CD14-positive monocyte (primary cell): ENCODE data around the gene HGFAC. TPM values are rescaled to one million over a fixed set of nuclear protein-coding genes. Genes with fewer than 3 reads are reported as not detected.

Source experiments
- DNase-seq, 3 donors: peaks; one replicate each; pipeline ENCODE4 v3.0.0-alpha.2; 2011 to 2022
- H2AFZ ChIP-seq: 2 replicates; pipeline ENCODE4 v1.6.0; 2012; ENCODE audit warnings: mild to moderate bottlenecking, low read depth, low read length, inconsistent platforms; ENCODE audit not compliant: insufficient read depth, poor library complexity, severe bottlenecking
- H3K27ac ChIP-seq, 2 donors: 1 replicate in 1 of 2; 2 replicates in 1 of 2; pipeline ENCODE4 v1.5.1; 2012 to 2013; ENCODE audit warnings: low read length in 2 of 2, control low read depth in 1 of 2, inconsistent platforms in 1 of 2, low read depth in 1 of 2, mild to moderate bottlenecking in 1 of 2
- H3K27me3 ChIP-seq, 2 donors: one replicate each; pipeline versions ENCODE4 v1.6.0 to v1.6.1; 2011 to 2013; ENCODE audit warnings: low read length in 2 of 2; ENCODE audit not compliant: control insufficient read depth in 2 of 2, insufficient read depth in 2 of 2
- H3K36me3 ChIP-seq, 2 donors: replicated peaks in 1 of 2; 1 replicate in 1 of 2; 2 replicates in 1 of 2; pipeline versions ENCODE4 v1.5.1 to v1.6.1; 2012 to 2013; ENCODE audit warnings: low read length in 2 of 2, control low read depth in 1 of 2, inconsistent platforms in 1 of 2, mild to moderate bottlenecking in 1 of 2; ENCODE audit not compliant: insufficient read depth in 2 of 2, control insufficient read depth in 1 of 2
- H3K4me1 ChIP-seq, 2 donors: 1 replicate in 1 of 2; 2 replicates in 1 of 2; pipeline versions ENCODE4 v1.5.1 to v1.6.1; 2012 to 2013; ENCODE audit warnings: low read length in 2 of 2, control low read depth in 1 of 2, inconsistent platforms in 1 of 2, mild to moderate bottlenecking in 1 of 2, moderate library complexity in 1 of 2; ENCODE audit not compliant: insufficient read depth in 2 of 2, control insufficient read depth in 1 of 2
- H3K4me2 ChIP-seq: replicated peaks from 2 replicates; pipeline ENCODE3; 2012; ENCODE audit warnings: low read length, moderate library complexity, mild to moderate bottlenecking; ENCODE audit not compliant: poor library complexity, severe bottlenecking; ENCODE audit errors: extremely low read depth
- H3K4me3 ChIP-seq, 3 experiments: fragments of 200-600 bp in 1 of 3; sonication (generic) in 1 of 3; replicated peaks in 1 of 3; 1 replicate in 2 of 3; 2 replicates in 1 of 3; pipeline ENCODE4 v1.5.1; 2011 to 2013; ENCODE audit warnings: low read length in 3 of 3, mild to moderate bottlenecking in 3 of 3, control low read depth in 2 of 3, low read depth in 2 of 3, inconsistent platforms in 1 of 3, moderate library complexity in 1 of 3
- H3K79me2 ChIP-seq: 2 replicates; pipeline ENCODE4 v1.6.0; 2012; ENCODE audit warnings: mild to moderate bottlenecking, control low read depth, inconsistent platforms, low read length, moderate library complexity; ENCODE audit not compliant: insufficient read depth
- H3K9ac ChIP-seq: 2 replicates; pipeline ENCODE4 v1.6.0; 2017; ENCODE audit warnings: low read length, mild to moderate bottlenecking; ENCODE audit not compliant: insufficient read depth, poor library complexity, severe bottlenecking
- H3K9me3 ChIP-seq, 2 donors: replicated peaks in 1 of 2; 1 replicate in 1 of 2; 2 replicates in 1 of 2; pipeline versions ENCODE4 v1.5.1 to v1.6.1; 2012 to 2013; ENCODE audit warnings: low read length in 2 of 2, control low read depth in 1 of 2; ENCODE audit not compliant: control insufficient read depth in 1 of 2, insufficient read depth in 1 of 2
- H4K20me1 ChIP-seq: 2 replicates; pipeline ENCODE4 v1.6.0; 2012; ENCODE audit warnings: mild to moderate bottlenecking, low read length, control low read depth, moderate library complexity; ENCODE audit not compliant: insufficient read depth
- H3K27ac Mint-ChIP-seq, 7 donors: one replicate each; pipeline ENCODE4 v1.8.0; 2020; ENCODE audit warnings: mild to moderate bottlenecking in 7 of 7, mixed read lengths in 7 of 7, moderate library complexity in 6 of 7, inconsistent platforms in 2 of 7
- H3K27me3 Mint-ChIP-seq, 3 donors: one replicate each; pipeline ENCODE4 v1.8.0; 2021 to 2022; ENCODE audit warnings: low read depth in 3 of 3, mild to moderate bottlenecking in 3 of 3, mixed read lengths in 3 of 3, moderate library complexity in 3 of 3, inconsistent platforms in 1 of 3
- H3K36me3 Mint-ChIP-seq, 2 donors: one replicate each; pipeline ENCODE4 v1.8.0; 2020; ENCODE audit warnings: mixed read lengths in 2 of 2, inconsistent platforms in 1 of 2, mild to moderate bottlenecking in 1 of 2
- H3K4me1 Mint-ChIP-seq: one replicate; pipeline ENCODE4 v1.8.0; 2020; ENCODE audit warnings: mild to moderate bottlenecking, mixed read lengths
- H3K4me3 Mint-ChIP-seq, 2 donors: one replicate each; pipeline ENCODE4 v1.8.0; 2020; ENCODE audit warnings: mild to moderate bottlenecking in 2 of 2, mixed read lengths in 2 of 2, moderate library complexity in 1 of 2
- H3K9me3 Mint-ChIP-seq, 7 donors: one replicate each; pipeline ENCODE4 v1.8.0; 2020 to 2022; ENCODE audit warnings: mixed read lengths in 7 of 7, mild to moderate bottlenecking in 6 of 7, moderate library complexity in 6 of 7, inconsistent platforms in 2 of 7
- WGBS: methylation state at CpG from one replicate; pipeline ENCODE4 v1.1.5; 2013; ENCODE audit warnings: missing lambda C conversion rate; ENCODE audit not compliant: insufficient coverage; 5-methylcytosine and 5-hydroxymethylcytosine counted together
- intact Hi-C, 2 donors: fragments of 100-400 bp; cut with micrococcal nuclease; formaldehyde crosslinking; loops; one replicate each; pipeline versions ENCODE4 v1.15.0 to v1.15.1; 2023
- polyA plus RNA-seq, 3 donors: library from polyadenylated mRNA; depleted of rRNA in 1 of 3; unstranded in 2 of 3; stranded (reverse) in 1 of 3; fragments of 300-500 nt in 2 of 3; fragments of >200 nt in 1 of 3; fragmentation: Illumina TruSeq in 2 of 3; gene quantifications; 1 replicate in 2 of 3; 2 replicates in 1 of 3; pipeline ENCODE4 v1.2.3, GENCODE V29; 2012 to 2021
- TF ChIP-seq, protein P1 (sequence below): fragments of 200-600 bp; IDR thresholded peaks from one replicate; pipeline ENCODE4 v1.8.0; 2022; ENCODE audit warnings: antibody characterized with exemption, mild to moderate bottlenecking

Gene HGFAC
- polyA plus RNA-seq, 3 donors: 0.17 TPM; not detected in 2

DNA sequence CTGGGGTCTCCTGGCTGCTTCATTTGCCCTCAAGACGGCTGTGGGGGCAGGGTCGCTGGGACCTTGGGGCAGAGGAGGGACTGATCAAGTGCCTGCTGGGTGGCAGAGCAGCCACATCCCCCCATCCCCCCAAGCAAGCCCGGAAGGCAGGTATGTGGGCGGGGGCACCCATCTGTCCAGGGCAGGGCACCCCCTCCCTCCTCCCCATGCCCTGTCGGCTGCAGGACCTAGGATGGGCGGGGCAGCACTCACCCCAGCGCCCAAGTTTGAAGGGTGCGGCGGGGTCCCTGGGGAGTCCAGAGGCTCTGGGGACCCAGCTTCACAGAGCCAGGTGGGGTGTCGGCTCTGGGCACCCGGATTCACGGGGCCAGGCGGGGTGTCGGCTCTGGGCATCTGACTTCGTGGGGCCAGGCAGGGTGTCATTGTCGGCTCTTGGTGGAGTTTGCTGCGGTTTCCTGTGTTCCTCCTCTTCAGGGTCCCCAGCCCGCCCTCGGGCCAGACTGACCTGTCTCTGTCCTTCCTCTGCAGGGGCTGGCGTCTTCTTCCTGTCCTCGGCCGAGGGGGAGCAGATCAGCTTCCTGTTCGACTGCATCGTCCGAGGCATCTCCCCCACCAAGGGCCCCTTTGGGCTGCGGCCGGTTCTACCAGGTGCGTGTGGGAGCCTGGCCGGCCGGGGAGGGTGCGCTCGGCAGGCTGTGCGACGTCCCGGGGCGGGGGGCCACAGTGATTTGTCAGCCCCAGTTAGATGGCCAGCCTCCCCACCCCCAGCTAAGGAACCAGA lies 43.4 kb downstream of the HGFAC start:
- Histone ChIP-seq H3K4me2 (peak overlapping the region; percentile 35), H3K27ac (no peak overlapping the region), H3K4me3 (no peak overlapping the region), H2AFZ (peak overlapping the region; percentile 29), H3K36me3 (no peaks in the 10 kb centered on the region), H3K79me2 (no peaks in the 10 kb centered on the region), H3K9me3 (no peaks in the 10 kb centered on the region), H4K20me1 (no peaks in the 10 kb centered on the region), H3K27me3 (peaks cover 0 to 46% of the 10 kb centered on the region in 2 donors), H3K4me1 (peaks cover 6 to 10% of the 10 kb centered on the region in 2 donors), H3K9ac (peak overlapping the region; percentile 2)
- 15% methylated on average over 30 of the region's 36 CpGs for WGBS
- Mint-ChIP-seq H3K36me3 (no peaks in the 10 kb centered on the region), H3K4me3 (peak overlapping the region; percentile 67 to 85), H3K9me3 (peaks cover 0 to 2% (median 0%) of the 10 kb centered on the region in 7 donors), H3K27me3 (peaks cover 50 to 86% (median 56%) of the 10 kb centered on the region in 3 donors), H3K27ac (no peak overlapping the region), H3K4me1 (peaks cover 3% of the 10 kb centered on the region)
- TF ChIP-seq, protein P1, sequence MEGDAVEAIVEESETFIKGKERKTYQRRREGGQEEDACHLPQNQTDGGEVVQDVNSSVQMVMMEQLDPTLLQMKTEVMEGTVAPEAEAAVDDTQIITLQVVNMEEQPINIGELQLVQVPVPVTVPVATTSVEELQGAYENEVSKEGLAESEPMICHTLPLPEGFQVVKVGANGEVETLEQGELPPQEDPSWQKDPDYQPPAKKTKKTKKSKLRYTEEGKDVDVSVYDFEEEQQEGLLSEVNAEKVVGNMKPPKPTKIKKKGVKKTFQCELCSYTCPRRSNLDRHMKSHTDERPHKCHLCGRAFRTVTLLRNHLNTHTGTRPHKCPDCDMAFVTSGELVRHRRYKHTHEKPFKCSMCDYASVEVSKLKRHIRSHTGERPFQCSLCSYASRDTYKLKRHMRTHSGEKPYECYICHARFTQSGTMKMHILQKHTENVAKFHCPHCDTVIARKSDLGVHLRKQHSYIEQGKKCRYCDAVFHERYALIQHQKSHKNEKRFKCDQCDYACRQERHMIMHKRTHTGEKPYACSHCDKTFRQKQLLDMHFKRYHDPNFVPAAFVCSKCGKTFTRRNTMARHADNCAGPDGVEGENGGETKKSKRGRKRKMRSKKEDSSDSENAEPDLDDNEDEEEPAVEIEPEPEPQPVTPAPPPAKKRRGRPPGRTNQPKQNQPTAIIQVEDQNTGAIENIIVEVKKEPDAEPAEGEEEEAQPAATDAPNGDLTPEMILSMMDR: no peak
- intact Hi-C loops: no loop called here
- no peak for DNase-seq

DNA sequence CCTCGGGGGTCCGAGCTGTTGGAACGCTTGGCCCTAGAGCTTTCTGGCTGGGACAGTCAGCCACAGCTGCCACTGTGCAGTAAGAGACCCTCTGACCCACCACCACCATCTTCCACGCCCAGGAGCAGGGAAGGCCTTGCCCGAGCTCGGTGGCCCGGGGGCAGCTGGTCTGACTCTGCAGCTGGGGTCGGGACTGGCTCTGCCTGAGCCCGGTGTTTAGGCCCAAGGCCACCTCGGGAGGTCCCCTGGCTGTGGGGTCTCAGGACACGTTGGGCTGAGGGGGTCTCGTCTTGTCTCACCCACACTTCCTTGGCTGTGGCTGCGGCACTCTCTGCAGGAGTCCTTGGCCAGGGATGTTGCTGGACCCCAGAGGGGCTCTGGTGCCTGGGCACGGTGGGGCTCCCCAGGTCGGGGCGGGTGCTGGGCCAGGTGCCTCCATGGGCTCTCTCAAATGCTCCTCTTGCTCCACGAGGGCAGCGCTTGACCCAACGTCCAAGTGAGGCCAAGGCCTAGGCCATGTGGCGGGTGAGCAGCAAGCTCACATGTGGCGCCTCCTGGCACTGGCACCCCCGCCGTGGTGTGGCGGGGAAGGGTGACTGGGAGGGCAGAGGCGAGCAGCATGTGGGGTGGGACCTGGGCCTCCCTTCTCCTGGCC lies 44.2 kb downstream of the HGFAC start:
- Histone ChIP-seq H3K79me2 (no peaks in the 10 kb centered on the region), H3K4me3 (no peak overlapping the region), H3K27me3 (peaks cover 0 to 44% of the 10 kb centered on the region in 2 donors), H3K9me3 (no peaks in the 10 kb centered on the region), H3K9ac (no peak overlapping the region), H4K20me1 (no peaks in the 10 kb centered on the region), H3K36me3 (no peaks in the 10 kb centered on the region), H2AFZ (no peak overlapping the region), H3K4me1 (peaks cover 6 to 10% of the 10 kb centered on the region in 2 donors), H3K27ac (no peak overlapping the region), H3K4me2 (no peak overlapping the region)
- Mint-ChIP-seq H3K36me3 (no peaks in the 10 kb centered on the region), H3K27me3 (peaks cover 51 to 89% (median 59%) of the 10 kb centered on the region in 3 donors), H3K27ac (no peak overlapping the region), H3K9me3 (peaks cover 0 to 5% (median 0%) of the 10 kb centered on the region in 7 donors), H3K4me1 (peaks cover 3% of the 10 kb centered on the region), H3K4me3 (no peak overlapping the region)
- 91% methylated on average over 19 of the region's 25 CpGs for WGBS
- intact Hi-C loops: no loop called here
- TF ChIP-seq, protein P1: no peak
- DNase-seq: no peak
